Ishikawa (cell line): Measurements from ENCODE around the gene MYO7B.

Experiments
- EGR1 ChIP-seq: IDR thresholded peaks from 2 replicates; pipeline ENCODE4 v1.6.1; 2012
- EP300 ChIP-seq: IDR thresholded peaks from 2 replicates; pipeline ENCODE4 v1.6.1; 2012; ENCODE audit warnings: borderline replicate concordance
- FOXM1 ChIP-seq: IDR thresholded peaks from 2 replicates; pipeline ENCODE4 v1.6.1; 2012; ENCODE audit warnings: low read depth, borderline replicate concordance
- NFIC ChIP-seq: IDR thresholded peaks from 2 replicates; pipeline ENCODE4 v1.6.1; 2012
- REST ChIP-seq: IDR thresholded peaks from 2 replicates; pipeline ENCODE4 v1.6.1; 2012; ENCODE audit warnings: low read depth, mild to moderate bottlenecking
- TF ChIP-seq, protein P1 (sequence below): IDR thresholded peaks from 2 replicates; pipeline ENCODE4 v1.6.1; 2012
- TF ChIP-seq, protein P2 (sequence below): IDR thresholded peaks from 2 replicates; pipeline ENCODE4 v1.6.1; 2012

DNA sequence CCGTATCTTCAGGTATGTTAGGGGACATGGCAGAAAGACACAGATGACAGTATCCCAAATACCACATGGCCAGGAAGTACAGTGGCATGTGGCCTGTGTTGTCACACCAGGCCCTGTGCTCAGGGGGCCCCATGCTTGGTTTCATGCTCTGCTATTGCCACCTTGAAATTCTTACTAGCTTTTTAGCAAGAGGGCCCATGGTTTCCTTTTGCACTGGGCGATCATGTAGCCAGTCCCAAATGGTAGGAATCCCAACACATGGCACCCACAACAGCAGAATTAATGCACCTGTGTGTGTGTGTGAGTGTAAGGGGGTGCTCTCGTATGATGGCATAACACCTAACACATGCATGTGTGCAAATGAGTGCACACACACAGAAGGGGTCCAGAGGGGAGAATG, 39.2 kb downstream of the MYO7B start:
- no peak for TF ChIP-seq NFIC
- TF ChIP-seq EGR1, result no peak
- no peak for TF ChIP-seq REST
- no peak for TF ChIP-seq EP300
- TF ChIP-seq FOXM1, result no peak
- TF ChIP-seq, protein P1, sequence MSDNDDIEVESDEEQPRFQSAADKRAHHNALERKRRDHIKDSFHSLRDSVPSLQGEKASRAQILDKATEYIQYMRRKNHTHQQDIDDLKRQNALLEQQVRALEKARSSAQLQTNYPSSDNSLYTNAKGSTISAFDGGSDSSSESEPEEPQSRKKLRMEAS, result no peak
- TF ChIP-seq, protein P2, sequence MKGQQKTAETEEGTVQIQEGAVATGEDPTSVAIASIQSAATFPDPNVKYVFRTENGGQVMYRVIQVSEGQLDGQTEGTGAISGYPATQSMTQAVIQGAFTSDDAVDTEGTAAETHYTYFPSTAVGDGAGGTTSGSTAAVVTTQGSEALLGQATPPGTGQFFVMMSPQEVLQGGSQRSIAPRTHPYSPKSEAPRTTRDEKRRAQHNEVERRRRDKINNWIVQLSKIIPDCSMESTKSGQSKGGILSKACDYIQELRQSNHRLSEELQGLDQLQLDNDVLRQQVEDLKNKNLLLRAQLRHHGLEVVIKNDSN, result no peak
